ENCODE data around the gene CENPW.

The CENPW gene

GRCh38 chr6:126374372-126374771, 34.5 kb downstream of the CENPW start:
- DNase-seq = no peak

- no peak for DNase-seq
These were observed 36.8 kb downstream of the CENPW start for GRCh38 chr6:126376682-126377081.

GRCh38 chr6:126377594-126378153, 37.8 kb downstream of the CENPW start:
- no peak for DNase-seq

GRCh38 chr6:126380072-126380583, 40.2 kb downstream of the CENPW start:
- DNase-seq = no peak

GRCh38 chr6:126381498-126381897, 41.6 kb downstream of the CENPW start:
- no peak for DNase-seq

- DNase-seq = no peak
These were observed 43.3 kb downstream of the CENPW start for GRCh38 chr6:126383203-126383602.

- no peak for DNase-seq
These were observed 45.6 kb downstream of the CENPW start for GRCh38 chr6:126385536-126385935.

GRCh38 chr6:126388104-126388598, 48.2 kb downstream of the CENPW start:
- DNase-seq = no peak

- peak; percentile 10 for DNase-seq
These were observed 56.2 kb downstream of the CENPW start for GRCh38 chr6:126396131-126396530.
